Kidney (tissue), 14 donors: ENCODE measurements around the gene BTN3A1. TPM values are rescaled to one million over a fixed set of nuclear protein-coding genes. Genes with fewer than 3 reads are reported as not detected.
A peak's percentile ranks its signal among the peaks of the same experiment; 100 is the strongest.
"Not testable (repeated sequence)": the region's sequence is repeated elsewhere in the genome, so short reads cannot be mapped to it uniquely, and the experiment has no call there.

Source experiments
- DNase-seq, 5 donors: peaks; one replicate each; pipeline ENCODE4 v3.0.0-alpha.2; 2013 to 2020
- FAIRE-seq: peaks from 2 replicates; lab custom pipeline; 2012; peaks lifted over from hg19 to GRCh38; lab: Jason Lieb, UNC
- H3K27ac ChIP-seq, 2 donors: one replicate each; pipeline ENCODE4 v1.7.0; 2013; ENCODE audit warnings: low read depth in 2 of 2, low read length in 2 of 2, inconsistent platforms in 1 of 2
- H3K27me3 ChIP-seq: one replicate; pipeline ENCODE4 v1.7.1; 2013; ENCODE audit warnings: low read length, inconsistent platforms; ENCODE audit not compliant: control insufficient read depth, insufficient read depth
- H3K36me3 ChIP-seq, 3 donors: one replicate each; pipeline versions ENCODE4 v1.7.0 to v1.7.1; 2013; ENCODE audit warnings: low read length in 3 of 3, control low read depth in 1 of 3, inconsistent platforms in 1 of 3; ENCODE audit not compliant: insufficient read depth in 3 of 3, control insufficient read depth in 2 of 3
- H3K4me1 ChIP-seq, 3 donors: one replicate each; pipeline versions ENCODE4 v1.7.0 to v1.7.1; 2013; ENCODE audit warnings: low read length in 3 of 3, inconsistent platforms in 1 of 3, low read depth in 1 of 3; ENCODE audit not compliant: control insufficient read depth in 2 of 3, insufficient read depth in 2 of 3
- H3K4me3 ChIP-seq, 3 donors: one replicate each; pipeline versions ENCODE4 v1.7.0 to v1.8.1; 2013; ENCODE audit warnings: low read length in 3 of 3, control low read depth in 1 of 3, inconsistent platforms in 1 of 3
- H3K9ac ChIP-seq, 3 donors: one replicate each; pipeline versions ENCODE4 v1.7.0 to v1.7.1; 2013; ENCODE audit warnings: low read length in 3 of 3, control low read depth in 1 of 3, inconsistent platforms in 1 of 3
- H3K9me3 ChIP-seq, 3 donors: one replicate each; pipeline versions ENCODE4 v1.7.0 to v1.7.1; 2013; ENCODE audit warnings: low read length in 3 of 3, control low read depth in 1 of 3, inconsistent platforms in 1 of 3; ENCODE audit not compliant: control insufficient read depth in 2 of 3, insufficient read depth in 1 of 3
- CTCF ChIP-seq: IDR thresholded peaks from 3 replicates; pipeline ENCODE4 v1.5.1; 2012; ENCODE audit warnings: mild to moderate bottlenecking, moderate library complexity, borderline replicate concordance; ENCODE audit not compliant: insufficient read depth; ENCODE audit errors: extremely low read depth
- intact Hi-C: fragments of 100-400 bp; cut with DNase I; formaldehyde crosslinking; loops from one replicate; pipeline ENCODE4 v1.11.1; 2022
- polyA plus RNA-seq: library from polyadenylated mRNA; stranded (reverse); fragments of 350-450 nt; fragmentation: Illumina TruSeq; extraction: RNeasy Lipid Tissue Mini Kit (QIAGEN cat#74804); gene quantifications from one replicate; pipeline ENCODE4 v1.2.3, GENCODE V29; 2014; ENCODE audit warnings: low read depth, low replicate concordance; ENCODE audit not compliant: insufficient read depth
- total RNA-seq: library from RNA; stranded (reverse); fragmentation: NEBNext Ultra II Directional; extraction: Animal tissue kit (Norgen Biotek cat#: 25700); gene quantifications from one replicate; pipeline ENCODE4 v1.2.1, GENCODE V29; 2021
- donor health status: control.
- donor health status: control.
- donor health status: control.
- donor health status: control.
- donor health status: control.
- donor health status: DM: yes; HTN: yes; CAD: no.
- donor health status: Normal renal cell carcinoma (clear cell type).

The BTN3A1 gene
- total and polyA plus RNA-seq, 2 donors from 2014 or later: 13.8 to 23.1 TPM

- no peak for TF ChIP-seq CTCF
- DNase-seq: no peak
- Histone ChIP-seq H3K36me3 (peaks cover 6 to 30% (median 12%) of the 10 kb centered on the region in 3 donors), H3K9ac (no peak overlapping the region), H3K9me3 (no peaks in the 10 kb centered on the region), H3K4me3 (peak overlapping the region; percentile 17 to 91 (median 40)), H3K4me1 (peaks cover 0 to 17% (median 14%) of the 10 kb centered on the region in 3 donors), H3K27ac (no peak overlapping the region), H3K27me3 (no peaks in the 10 kb centered on the region)
- FAIRE-seq: no peak
- intact Hi-C loops: no loop called here
Measured at GRCh38 chr6:26459023-26459810, 57.1 kb downstream of the BTN3A1 start.

GRCh38 chr6:26461353-26461752 lies 59.3 kb downstream of the BTN3A1 start:
- H3K27ac ChIP-seq, H3K4me3 ChIP-seq, DNase-seq, H3K27me3 ChIP-seq, H3K9ac ChIP-seq, H3K9me3 ChIP-seq, intact Hi-C loops, FAIRE-seq: not testable (repeated sequence)
- Histone ChIP-seq H3K4me1 (peaks cover 0 to 17% (median 14%) of the 10 kb centered on the region in 3 donors), H3K36me3 (peaks cover 11 to 51% (median 30%) of the 10 kb centered on the region in 3 donors)

- intact Hi-C loops: no loop called here
- Histone ChIP-seq H3K9ac (no peak overlapping the region), H3K27me3 (no peaks in the 10 kb centered on the region), H3K4me1 (peaks cover 0 to 12% (median 8%) of the 10 kb centered on the region in 3 donors), H3K9me3 (no peaks in the 10 kb centered on the region), H3K27ac (no peak overlapping the region), H3K36me3 (peaks cover 13 to 69% (median 47%) of the 10 kb centered on the region in 3 donors), H3K4me3 (no peak overlapping the region)
- TF ChIP-seq CTCF: no peak
- DNase-seq: no peak
- no peak for FAIRE-seq
Measured at GRCh38 chr6:26464014-26464413, 61.9 kb downstream of the BTN3A1 start.

GRCh38 chr6:26464416-26465131 lies 62.5 kb downstream of the BTN3A1 start:
- no peaks in the 10 kb centered on the region for H3K27me3 ChIP-seq
- no peak overlapping the region for H3K27ac ChIP-seq
- no peak for DNase-seq
- no peak overlapping the region for H3K4me3 ChIP-seq
- H3K4me1 ChIP-seq: peaks cover 0 to 7% (median 4%) of the 10 kb centered on the region in 3 donors
- no peaks in the 10 kb centered on the region for H3K9me3 ChIP-seq
- FAIRE-seq: no peak
- no peak for TF ChIP-seq CTCF
- no peak overlapping the region for H3K9ac ChIP-seq
- intact Hi-C loops: no loop called here
- peaks cover 12 to 67% (median 45%) of the 10 kb centered on the region in 3 donors for H3K36me3 ChIP-seq
